ENCODE data around the gene DENND1B.

- TF ChIP-seq CTCF (IDR thresholded peaks at IDR 0.05 in 2 of 3, conservative IDR thresholded peaks at IDR 0.05 in 1 of 3; ENCODE audit: borderline replicate concordance in 1 of 3, insufficient read depth in 1 of 3, low read depth in 2 of 3, low read length in 2 of 3) (no peak), EZH2phosphoT487 (IDR thresholded peaks at IDR 0.05; ENCODE audit: borderline replicate concordance) (no peak), MAX (IDR thresholded peaks at IDR 0.05) (no peak), YY1 (IDR thresholded peaks at IDR 0.05; ENCODE audit: extremely low read depth, insufficient replicate concordance, low read depth, low read length) (no peak)
These were observed 25.8 kb upstream of the DENND1B start for GRCh38 chr1:197801111-197801482.

Data from HCT116 (cell line).